Activated CD4-positive, alpha-beta T cell treated with anti-CD3 and anti-CD28 coated beads, Interleukin-2, amount 50 U/mL, for 16 hours (primary cell): ENCODE results near the gene C1orf115.
"Not testable (repeated sequence)": the region's sequence is repeated elsewhere in the genome, so short reads cannot be mapped to it uniquely, and the experiment has no call there.

ENCODE experiments used
- DNase-seq: peaks from one replicate; pipeline ENCODE4 v3.0.0-alpha.2; 2020

Gene C1orf115

GRCh38 chr1:220690140-220691052 is at the start of gene C1orf115:
TSS of gene C1orf115 (plus strand) at chr1:220690363. CDS start at chr1:220690403, 40 bp downstream.
- DNase-seq = peak; percentile 78

GRCh38 chr1:220642285-220642684 is 47.9 kb upstream of the C1orf115 start:
- DNase-seq = no peak

DNA sequence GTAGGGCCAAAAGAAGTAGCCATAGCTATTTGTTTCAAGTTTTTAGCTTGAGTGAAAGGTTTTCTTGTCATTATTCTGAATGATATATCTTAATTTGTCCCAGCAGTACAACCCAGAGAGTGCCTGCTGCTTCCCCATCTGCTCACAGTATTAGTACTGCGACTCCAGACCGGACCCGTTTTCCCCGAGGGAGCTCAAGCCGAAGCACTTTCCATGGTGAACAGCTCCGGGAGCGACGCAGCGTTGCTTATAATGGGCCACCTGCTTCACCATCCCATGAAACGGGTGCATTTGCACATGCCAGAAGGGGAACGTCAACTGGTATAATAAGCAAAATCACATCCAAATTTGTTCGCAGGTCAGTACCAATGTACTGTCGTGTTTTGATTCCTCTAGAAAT is 37.2 kb upstream of the C1orf115 start:
- DNase-seq = no peak

GRCh38 chr1:220655509-220655908 is 34.7 kb upstream of the C1orf115 start:
- DNase-seq = no peak

DNA sequence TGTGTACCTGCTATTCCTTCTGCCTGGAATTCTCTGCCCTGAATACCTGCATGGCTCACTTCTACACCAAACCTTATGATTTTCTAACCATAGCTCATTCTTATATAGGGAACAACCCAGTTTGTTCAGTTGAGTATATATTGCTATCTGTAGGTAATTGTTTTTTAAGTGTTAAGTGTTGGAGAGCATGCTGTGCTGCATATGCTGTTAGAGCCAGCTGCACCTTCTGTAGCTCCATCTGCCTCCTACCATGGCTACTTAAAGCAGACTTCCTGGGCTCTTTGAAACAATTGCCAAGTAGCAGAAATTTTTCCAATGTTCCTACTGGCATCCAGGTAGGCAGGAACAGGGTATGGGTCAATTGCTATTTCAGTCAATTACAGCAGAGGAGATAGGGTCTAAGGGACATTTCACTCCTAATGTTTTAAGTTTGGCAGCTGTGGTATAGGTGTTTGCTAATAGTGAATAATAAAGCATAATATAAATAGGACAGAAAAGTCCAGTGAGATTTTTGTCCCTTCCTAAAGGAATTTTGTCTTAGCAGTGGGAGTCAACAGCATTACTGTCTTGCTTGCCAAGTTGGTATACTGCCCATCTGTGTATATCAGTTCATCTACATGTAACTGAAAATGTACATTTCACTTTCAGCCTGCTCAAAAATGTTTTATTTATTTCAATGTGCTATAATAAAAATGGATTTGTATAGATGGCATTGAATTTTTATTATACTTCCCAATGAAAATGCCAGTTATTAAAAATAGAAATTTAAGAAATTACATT is 34.0 kb upstream of the C1orf115 start:
- no peak for DNase-seq

DNA sequence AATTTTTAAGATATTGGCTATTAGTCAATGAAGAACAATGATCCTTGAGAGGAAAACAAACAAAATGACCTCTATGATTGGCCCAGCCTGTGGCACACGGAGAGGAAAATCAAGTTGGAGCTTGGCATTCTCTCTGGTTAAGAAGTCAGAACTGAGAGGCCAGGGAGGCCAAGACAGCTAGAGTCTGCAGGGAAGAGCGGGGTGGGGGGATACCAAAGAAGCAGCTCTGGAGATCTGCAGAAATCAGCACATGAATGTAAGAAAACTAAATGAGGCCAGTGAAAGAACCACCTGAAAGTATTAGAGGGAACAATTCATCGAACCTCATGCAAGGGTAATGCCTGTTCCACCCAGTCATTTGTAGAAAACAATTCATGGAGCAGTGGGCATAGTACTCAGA is 23.8 kb upstream of the C1orf115 start:
- no peak for DNase-seq

DNA sequence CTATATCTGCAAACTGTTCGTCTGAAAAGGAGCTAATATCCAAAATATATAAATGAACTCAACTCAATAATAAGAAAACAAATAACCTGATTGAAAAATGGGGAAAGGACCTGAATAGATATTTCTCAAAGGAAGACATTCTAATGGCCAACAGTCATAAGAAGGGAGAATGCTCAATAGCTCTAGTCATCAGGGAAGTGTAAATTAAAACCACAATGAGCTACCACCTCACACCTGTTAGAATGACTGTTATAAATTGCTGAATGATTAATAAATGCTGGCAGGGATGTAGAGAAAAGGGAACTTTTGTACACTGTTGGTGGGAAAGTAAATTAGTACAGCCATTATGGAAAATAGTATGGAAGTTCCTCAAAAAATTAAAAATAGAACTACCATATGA is 21.2 kb upstream of the C1orf115 start:
- DNase-seq = no peak

DNA sequence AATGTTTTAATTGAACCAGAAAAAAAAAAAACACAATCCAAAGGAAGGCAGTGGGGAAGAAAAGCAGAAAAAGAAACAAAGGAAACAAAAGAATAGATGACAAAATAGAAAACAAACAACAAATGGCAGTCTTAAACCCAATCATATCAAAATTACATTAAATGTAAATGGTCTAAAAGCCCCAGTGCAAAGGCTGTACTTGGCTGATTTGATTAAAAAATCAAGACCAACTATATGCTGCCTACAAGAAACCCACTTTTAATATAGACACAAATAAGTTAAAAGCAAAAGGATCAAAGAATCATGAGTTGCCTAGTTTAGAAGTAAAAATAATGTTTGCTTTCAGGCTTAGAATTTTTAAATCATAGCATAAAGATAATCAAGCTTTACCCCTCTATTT is 19.8 kb upstream of the C1orf115 start:
- no peak for DNase-seq

- no peak for DNase-seq
These were observed 16.2 kb upstream of the C1orf115 start for GRCh38 chr1:220673921-220674320.

- DNase-seq = no peak
These were observed 12.9 kb upstream of the C1orf115 start for GRCh38 chr1:220677251-220677650.

GRCh38 chr1:220680085-220680687 is 10.0 kb upstream of the C1orf115 start:
- DNase-seq = peak; percentile 41

DNA sequence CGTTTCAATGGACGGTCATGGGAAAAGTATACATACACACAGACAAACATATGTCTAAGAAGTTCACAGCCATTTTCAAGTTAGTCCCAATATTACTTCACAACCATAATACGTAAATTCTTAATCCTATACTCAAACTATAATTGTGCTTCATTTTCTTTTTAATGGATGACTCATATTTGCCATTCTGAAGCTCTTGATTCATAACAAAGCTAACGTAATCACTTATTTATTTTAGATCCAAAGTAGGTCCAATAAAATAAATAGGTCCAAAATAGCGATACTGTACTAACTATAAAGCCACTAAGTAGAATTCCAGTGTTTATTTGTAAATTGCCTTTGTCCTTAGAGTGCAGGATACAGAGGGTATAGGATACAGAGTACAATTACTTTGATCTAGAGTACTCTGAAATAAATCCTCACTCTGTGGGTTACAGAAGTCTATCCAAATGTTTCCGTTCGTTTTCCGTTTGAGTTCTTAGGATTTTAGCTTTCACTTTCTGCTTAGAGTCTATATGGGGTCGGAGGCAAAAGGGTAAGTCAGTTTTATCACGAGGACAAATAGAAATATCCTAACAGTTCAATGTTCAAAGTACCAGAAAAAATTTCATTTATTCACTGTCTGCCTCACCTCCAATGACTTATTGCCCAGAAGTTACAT is 8.8 kb upstream of the C1orf115 start:
- no peak for DNase-seq

GRCh38 chr1:220682901-220683576 is 7.1 kb upstream of the C1orf115 start:
- DNase-seq = no peak

GRCh38 chr1:220683716-220684115 is 6.4 kb upstream of the C1orf115 start:
- DNase-seq = not testable (repeated sequence)

DNA sequence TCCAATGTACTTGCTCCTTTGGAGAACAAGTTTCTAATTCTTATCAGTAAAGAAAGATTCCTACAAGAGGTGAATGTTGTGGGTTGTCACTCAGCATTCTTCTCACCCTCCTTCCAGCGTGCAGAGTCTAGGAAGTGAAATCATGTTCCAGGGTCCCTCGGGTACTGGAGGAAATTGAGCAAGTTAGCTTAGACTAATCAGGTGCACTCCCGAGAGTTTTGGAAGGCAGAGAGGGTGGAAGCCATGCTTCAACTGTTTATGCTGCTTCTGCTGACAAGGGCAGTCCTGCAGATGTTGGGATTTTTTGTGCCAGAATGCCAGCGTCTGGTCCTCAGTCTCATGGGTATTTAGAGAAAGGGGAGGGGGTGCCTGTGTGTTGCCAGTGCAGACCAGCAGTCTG is 5.3 kb upstream of the C1orf115 start:
- no peak for DNase-seq

DNA sequence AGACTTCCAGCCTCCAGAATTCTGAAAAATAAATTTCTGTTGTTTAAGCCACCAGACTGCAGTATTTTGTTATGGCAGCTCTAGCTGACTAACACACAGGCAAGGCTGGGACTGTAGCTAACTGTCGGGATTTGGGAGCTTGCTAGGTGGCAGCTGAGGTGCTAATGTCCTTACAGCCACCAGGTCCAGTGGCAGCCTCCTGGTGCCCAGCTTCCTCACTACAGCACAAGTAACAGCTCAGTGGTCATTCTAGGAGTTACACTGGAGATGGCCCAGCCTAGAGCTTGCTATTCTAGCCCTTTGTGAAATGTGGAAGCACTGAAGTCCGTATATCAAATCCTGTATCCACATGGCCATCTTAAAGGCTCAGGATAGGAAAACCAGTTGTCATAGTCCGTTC is 4.3 kb upstream of the C1orf115 start:
- no peak for DNase-seq

DNA sequence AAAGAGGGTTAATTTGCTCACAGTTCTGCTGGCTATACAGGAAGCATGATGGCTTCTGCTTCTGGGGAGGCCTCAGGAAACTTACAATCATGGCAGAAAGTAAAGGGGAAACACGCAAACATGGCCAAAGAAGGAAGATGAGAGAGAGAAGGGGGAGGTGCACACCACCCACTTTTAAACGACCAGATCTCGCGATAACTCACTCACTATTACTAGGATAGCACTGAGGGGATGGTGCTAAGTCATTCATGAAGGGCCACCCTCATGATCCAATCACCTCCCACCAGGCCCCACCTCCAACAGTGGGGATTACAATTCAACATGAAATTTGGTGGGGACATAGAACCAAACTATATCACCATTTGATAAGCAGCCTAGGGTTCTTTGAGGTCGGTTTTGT is 2.4 kb upstream of the C1orf115 start:
- no peak for DNase-seq

- no peak for DNase-seq
These were observed 497 bp upstream of the C1orf115 start for GRCh38 chr1:220689666-220690065.

DNA sequence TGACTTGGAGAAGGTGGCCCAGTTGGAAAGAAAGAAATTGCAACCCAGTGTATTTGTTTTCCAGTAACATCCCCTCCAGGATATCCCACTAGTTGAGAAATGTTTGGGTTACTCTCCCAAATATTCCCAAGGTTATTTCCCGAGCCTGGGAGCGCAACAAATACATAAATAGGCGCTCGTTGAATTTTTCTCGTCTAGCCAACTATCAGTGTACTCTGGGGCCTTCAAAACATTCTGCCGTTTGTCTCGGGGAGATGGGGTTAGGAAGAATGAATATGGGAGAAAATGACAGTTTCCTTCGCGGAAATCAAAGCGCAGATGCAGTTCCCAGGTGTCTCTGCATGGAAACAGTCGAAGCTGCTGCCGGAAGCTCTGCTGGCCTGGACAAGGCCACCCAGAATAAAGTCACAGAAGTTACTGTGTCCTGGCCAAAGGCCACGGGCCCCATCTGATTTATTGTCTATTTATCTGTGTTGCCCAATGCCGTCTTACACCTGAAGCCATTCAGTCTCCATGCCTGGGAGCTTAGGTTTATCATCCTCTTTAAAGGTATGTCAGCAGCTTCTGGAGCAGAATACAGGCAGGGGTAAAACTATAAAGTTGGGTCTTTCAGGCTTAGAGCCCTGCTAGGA is 1.0 kb downstream of the C1orf115 start:
- DNase-seq = no peak

GRCh38 chr1:220692436-220693228 is 2.5 kb downstream of the C1orf115 start:
- DNase-seq = no peak

DNA sequence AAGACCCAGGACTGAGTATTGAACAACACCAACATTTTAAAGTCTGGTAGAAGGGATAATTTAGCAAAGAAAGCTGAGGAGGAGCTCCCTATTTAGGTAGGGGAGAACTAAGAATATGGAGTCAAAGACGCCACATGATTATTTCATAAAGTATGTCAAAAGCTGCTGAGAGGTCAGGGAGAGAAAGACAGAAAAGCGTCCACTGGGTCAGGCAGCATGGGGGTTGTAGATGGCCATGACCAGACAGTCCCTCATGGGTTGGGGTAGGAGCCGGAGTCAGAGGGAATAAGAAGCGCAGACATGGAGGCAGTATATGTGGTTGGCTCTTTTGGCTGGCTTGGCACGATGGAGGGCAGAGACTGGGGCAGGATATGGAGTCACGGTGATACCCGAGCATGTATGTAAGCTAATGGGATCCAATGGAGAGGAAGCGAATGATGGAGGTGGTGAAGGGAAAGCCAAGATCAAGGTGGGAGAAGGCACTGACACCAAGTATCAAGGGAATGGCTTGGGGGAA is 4.8 kb downstream of the C1orf115 start:
- no peak for DNase-seq
